SK-N-DZ (cell line): ENCODE data around the gene PKP2.
"Not testable (repeated sequence)": the region's sequence is repeated elsewhere in the genome, so short reads cannot be mapped to it uniquely, and the experiment has no call there.

Experiments used
- DNase-seq: peaks from one replicate; pipeline ENCODE4 v3.0.0-alpha.2; 2015; ENCODE audit warnings: low spot score

The PKP2 gene

GRCh38 chr12:32895688-32896431 lies 717 bp downstream of the PKP2 start:
- no peak for DNase-seq

- no peak for DNase-seq
Observed at GRCh38 chr12:32894566-32894965, 2.0 kb downstream of the PKP2 start.

- no peak for DNase-seq
Observed at GRCh38 chr12:32893458-32893857, 3.1 kb downstream of the PKP2 start.

GRCh38 chr12:32893043-32893442 lies 3.5 kb downstream of the PKP2 start:
- peak; percentile 70 for DNase-seq

- not testable (repeated sequence) for DNase-seq
Observed at GRCh38 chr12:32892369-32892768, 4.2 kb downstream of the PKP2 start.

GRCh38 chr12:32891956-32892355 lies 4.6 kb downstream of the PKP2 start:
- no peak for DNase-seq

- no peak for DNase-seq
Observed at GRCh38 chr12:32891526-32891925, 5.1 kb downstream of the PKP2 start.

- no peak for DNase-seq
Observed at GRCh38 chr12:32889011-32889760, 7.4 kb downstream of the PKP2 start.

GRCh38 chr12:32887058-32887457 lies 9.5 kb downstream of the PKP2 start:
- DNase-seq, result no peak

- no peak for DNase-seq
Observed at GRCh38 chr12:32885831-32886230, 10.7 kb downstream of the PKP2 start.

- DNase-seq, result no peak
Observed at GRCh38 chr12:32884962-32885361, 11.6 kb downstream of the PKP2 start.

- DNase-seq, result peak; percentile 18
Observed at GRCh38 chr12:32881702-32882101, 14.9 kb downstream of the PKP2 start.

- peak; percentile 84 for DNase-seq
Observed at GRCh38 chr12:32881107-32881506, 15.5 kb downstream of the PKP2 start.

- not testable (repeated sequence) for DNase-seq
Observed at GRCh38 chr12:32879066-32879465, 17.5 kb downstream of the PKP2 start.

- peak; percentile 40 for DNase-seq
Observed at GRCh38 chr12:32877601-32878459, 18.7 kb downstream of the PKP2 start.

GRCh38 chr12:32876004-32876403 lies 20.6 kb downstream of the PKP2 start:
- DNase-seq, result no peak

- DNase-seq, result no peak
Observed at GRCh38 chr12:32874975-32875374, 21.6 kb downstream of the PKP2 start.

GRCh38 chr12:32874078-32874477 lies 22.5 kb downstream of the PKP2 start:
- no peak for DNase-seq

- DNase-seq, result not testable (repeated sequence)
Observed at GRCh38 chr12:32872416-32872815, 24.2 kb downstream of the PKP2 start.

- DNase-seq, result no peak
Observed at GRCh38 chr12:32870716-32871115, 25.9 kb downstream of the PKP2 start.

GRCh38 chr12:32868885-32869284 lies 27.7 kb downstream of the PKP2 start:
- no peak for DNase-seq

- DNase-seq, result no peak
Observed at GRCh38 chr12:32864731-32865130, 31.8 kb downstream of the PKP2 start.
